ENCODE measurements around the gene PARP3. TPM values are rescaled to one million over a fixed set of nuclear protein-coding genes. Genes with fewer than 3 reads are reported as not detected.

The PARP3 gene
- total RNA-seq, 1 donor from 2014 or later, result 29.5 TPM

- no peak for TF ChIP-seq CTCF (IDR thresholded peaks at IDR 0.05)
- no peak for DNase-seq (ENCODE audit: low spot score in 2 of 2)
- Histone ChIP-seq H3K4me3 (no peak overlapping the region), H3K36me3 (peaks cover 4 to 17% of the 10 kb centered on the region in 2 donors), H3K27me3 (no peaks in the 10 kb centered on the region), H3K27ac (no peak overlapping the region), H3K9me3 (no peaks in the 10 kb centered on the region), H3K4me1 (peaks cover 6 to 9% of the 10 kb centered on the region in 2 donors)
- intact Hi-C loops (cut with DNase I), result no loop called here
These were observed 55.9 kb downstream of the PARP3 start for GRCh38 chr3:51997935-51998596.

Other genes starting within 250 kb of the PARP3 start
- gene GRM2, start 235.3 kb upstream of the PARP3 start, total RNA-seq, result not detected
- not detected for gene IQCF6, start 163.1 kb upstream of the PARP3 start, total RNA-seq
- gene IQCF2, start 80.7 kb upstream of the PARP3 start, total RNA-seq, result not detected
- gene IQCF5, start 66.8 kb upstream of the PARP3 start, total RNA-seq, result not detected
- gene IQCF1, start 39.0 kb upstream of the PARP3 start, total RNA-seq, result not detected
- 15.4 TPM for gene RRP9, start 459 bp upstream of the PARP3 start, total RNA-seq
- not detected for gene GPR62, start 13.0 kb downstream of the PARP3 start, total RNA-seq
- gene PCBP4, start 25.1 kb downstream of the PARP3 start, total RNA-seq, result 256 TPM
- 46.1 TPM for gene ABHD14B, start 31.7 kb downstream of the PARP3 start, total RNA-seq
- 37.4 TPM for gene ABHD14A, start 32.7 kb downstream of the PARP3 start, total RNA-seq
- gene ACY1, start 41.2 kb downstream of the PARP3 start, total RNA-seq, result 94.0 TPM
- gene RPL29, start 53.5 kb downstream of the PARP3 start, total RNA-seq, result 1,224 TPM
- 76.5 TPM for gene DUSP7, start 114.2 kb downstream of the PARP3 start, total RNA-seq
- not detected for gene POC1A, start 212.1 kb downstream of the PARP3 start, total RNA-seq

Measured in ascending aorta (tissue), 2 donors.